ENCODE data around the gene PAX7.

PAX7 gene

DNA sequence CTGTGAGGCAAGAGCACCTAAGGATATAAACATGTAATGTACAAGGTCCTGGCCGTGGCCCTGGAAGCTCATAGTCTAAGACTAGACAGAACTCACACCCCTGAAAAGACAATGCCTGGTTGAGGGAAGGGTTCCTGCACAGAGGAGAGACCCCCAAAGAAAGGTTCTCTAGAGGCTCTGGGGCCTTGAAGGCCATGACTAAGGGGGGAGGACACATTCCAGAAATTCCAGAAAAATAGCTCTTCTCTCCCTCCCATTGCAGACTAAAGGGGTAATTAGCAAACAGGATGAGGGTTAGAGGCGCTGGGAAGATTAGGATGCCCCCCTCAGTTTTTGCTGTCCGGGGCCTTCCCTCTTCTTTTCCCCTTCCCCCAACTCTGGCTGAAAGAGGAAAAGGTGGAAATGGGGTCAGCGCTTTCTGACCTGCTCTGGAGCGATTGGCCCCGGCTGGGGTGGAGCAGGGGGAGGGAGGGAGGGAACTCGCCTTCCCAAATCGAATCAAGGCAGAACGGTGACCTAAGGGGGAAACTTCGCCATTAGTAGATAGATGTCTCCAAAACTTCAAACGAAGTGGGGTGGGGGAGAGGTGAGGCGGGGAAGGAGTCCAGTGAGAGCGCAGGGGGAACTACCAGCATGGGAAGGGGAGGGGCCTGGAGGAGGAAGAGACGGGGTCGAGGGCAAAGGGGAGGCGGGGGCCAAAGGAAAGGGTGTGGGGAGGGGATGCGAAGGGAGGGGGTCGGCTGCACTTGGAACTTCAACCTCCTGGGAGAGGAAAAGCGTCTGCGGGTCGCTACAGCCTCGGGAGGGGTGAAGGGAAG, 11.8 kb downstream of the PAX7 start:
- DNase-seq: no peak

DNA sequence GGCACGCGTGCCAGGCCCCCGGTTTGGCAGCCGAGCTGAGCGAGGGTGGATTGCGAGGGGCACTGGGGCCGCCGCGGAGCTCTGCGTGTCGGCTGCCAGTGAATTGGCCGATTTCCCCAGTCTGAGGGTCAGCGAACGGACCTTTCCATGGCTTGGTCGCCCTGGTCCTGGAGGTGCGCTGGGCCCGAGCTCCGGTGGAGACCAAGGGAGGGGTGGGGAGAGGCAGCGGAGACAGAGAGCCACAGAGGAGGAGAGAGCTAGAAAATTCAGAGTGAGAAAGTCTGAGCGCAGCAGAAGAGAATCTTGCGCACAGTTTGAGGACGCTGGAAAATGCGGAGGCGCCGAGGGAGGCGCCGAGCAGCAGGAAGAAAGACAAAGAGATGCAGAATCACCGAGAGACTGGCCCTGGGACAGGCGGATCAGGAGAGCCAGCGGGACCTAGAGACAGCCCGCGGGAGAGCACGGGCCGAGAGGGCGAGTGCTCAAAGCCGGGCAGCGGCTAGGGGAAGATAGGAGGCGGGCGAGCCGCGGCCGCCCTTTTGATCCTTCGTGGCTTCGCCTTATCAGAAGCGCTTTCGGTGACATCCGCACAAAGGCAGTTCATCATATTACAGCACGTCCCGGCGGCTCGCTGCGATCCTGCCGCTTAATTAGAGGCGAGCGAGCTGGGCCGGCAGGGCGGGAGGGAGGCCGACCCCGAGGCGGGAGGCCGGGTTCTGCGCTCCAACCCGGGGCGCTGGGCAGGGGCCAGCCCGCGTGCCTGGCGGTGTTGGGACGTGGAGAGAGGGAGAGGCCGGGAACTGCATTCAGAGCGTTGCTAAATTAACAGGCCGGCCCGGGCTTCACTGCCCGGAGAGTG, 12.7 kb downstream of the PAX7 start:
- no peak for DNase-seq

DNA sequence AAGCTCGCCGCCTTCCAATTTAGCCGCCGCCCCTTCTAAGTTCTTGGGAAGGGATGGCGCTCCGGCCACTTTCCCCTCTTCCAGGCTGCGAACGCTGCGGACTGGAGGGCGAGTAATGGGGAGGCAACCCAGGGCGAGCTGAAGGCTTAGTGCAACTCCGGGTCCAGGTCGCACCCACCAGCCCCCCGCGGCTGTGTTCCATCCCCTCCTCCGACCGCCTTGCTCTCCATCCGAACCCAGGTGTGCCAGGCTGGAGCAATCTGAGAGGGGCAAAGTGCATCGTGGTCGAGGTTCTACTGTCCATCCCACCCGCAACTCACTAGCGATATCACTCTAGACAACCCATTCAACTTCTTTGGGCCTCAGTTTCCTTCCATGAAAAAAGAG, 13.4 kb downstream of the PAX7 start:
- no peak for DNase-seq

DNA sequence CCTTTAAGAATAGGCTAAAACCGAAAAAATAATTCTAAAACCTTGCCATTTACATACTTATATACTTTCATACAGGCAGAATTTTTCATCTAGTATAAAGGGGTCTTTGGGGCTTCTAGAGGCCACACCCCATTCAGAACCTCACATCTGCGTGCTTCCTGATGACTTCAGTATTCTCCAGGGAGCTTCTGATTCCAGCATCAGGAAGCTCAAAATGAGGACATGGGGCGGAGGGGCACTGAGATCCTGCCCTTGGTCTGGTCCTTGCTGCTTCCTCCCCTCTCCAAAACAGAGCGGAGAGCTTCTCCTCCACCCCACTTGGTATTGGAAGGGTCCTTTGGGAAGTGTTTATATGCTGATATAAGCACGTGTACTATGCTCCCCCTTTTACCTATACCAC, 13.8 kb downstream of the PAX7 start:
- DNase-seq: no peak

DNA sequence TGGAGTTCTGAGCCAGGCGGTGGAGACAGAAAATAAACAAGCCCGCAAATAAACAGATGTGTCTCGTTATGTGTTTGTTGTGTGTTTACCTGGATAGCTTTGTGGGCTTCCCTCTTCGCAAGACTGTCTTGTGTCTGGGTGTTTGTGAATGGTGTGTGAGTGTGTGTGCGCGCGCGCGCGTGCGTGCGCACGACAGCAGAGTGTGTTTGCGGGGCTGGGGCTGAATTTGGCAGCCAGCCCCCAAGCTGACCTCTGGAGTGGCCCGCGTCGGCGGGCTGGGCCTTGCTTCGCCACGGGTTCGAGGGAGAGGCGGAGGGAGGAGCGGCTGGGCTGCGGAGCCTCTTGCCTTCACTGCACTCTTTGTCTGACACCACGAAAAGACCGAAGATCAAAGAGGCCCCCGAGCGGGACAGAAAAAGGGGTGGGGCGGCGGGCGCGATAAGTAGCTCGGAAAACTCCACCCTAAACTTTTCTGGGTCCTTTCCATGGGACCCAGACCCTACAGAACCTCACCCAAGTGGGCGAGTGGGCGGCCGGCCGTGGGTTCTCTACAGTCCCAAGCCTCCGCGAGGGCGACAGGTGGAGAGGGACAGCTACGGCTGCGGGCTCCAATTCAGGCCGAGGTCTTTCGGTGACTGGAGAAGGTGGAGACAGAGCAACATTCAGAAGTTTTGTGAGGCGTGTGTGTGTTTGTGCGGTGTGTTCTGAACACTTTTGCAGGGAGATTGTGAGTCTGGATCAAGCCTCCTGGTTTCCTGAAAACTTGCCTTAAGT, 14.5 kb downstream of the PAX7 start:
- no peak for DNase-seq

DNA sequence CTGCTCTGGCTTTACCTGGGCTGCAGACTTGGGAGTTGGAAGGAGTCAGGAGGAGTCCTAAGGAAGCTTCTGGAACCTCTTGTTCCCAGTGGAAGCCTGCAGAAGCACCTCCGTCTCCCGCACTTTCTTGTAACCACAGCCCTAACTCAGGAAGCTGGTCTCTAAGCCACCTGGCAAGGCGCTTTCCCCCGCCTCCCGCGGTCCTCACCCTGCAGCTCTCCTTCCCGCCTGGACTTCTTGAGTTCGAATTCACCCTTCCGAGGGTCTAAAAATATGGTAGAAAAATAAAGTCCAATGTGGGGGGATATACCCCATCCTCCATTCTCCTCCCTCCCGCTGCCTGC, 15.1 kb downstream of the PAX7 start:
- no peak for DNase-seq

DNA sequence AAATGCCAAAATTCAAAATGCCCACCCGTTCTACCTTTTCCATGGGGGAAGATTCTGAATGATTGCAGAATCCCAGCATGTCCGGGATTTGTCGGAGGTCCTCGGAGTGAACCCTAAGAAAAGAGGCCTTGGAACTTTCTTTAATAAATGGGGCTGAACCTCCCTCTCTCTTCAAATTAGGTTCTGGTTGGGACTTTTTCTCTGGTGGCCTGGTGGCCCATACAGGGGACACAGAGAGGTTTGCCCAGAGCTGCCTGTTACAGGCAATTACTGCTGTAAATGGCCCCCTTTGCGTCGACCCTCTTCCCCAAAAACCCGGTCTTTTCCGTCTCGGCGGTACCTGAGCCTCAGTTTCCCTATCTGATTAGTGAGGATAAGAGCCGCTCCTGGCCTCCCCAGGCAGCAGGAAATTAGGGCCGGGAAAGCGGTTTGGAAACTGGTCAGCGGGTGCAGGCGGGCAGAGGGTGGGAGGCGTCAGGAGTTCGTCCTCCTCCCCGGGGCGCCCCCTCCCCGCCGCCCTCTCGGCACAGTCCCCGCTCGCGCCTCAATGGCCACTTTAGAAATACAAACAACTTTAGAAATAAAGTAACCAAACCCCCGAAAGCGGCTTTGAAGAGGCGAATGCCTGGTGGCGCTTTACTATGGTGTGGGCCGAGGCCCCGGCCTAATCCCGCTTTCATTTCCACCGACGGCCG, 15.6 kb downstream of the PAX7 start:
- no peak for DNase-seq

DNA sequence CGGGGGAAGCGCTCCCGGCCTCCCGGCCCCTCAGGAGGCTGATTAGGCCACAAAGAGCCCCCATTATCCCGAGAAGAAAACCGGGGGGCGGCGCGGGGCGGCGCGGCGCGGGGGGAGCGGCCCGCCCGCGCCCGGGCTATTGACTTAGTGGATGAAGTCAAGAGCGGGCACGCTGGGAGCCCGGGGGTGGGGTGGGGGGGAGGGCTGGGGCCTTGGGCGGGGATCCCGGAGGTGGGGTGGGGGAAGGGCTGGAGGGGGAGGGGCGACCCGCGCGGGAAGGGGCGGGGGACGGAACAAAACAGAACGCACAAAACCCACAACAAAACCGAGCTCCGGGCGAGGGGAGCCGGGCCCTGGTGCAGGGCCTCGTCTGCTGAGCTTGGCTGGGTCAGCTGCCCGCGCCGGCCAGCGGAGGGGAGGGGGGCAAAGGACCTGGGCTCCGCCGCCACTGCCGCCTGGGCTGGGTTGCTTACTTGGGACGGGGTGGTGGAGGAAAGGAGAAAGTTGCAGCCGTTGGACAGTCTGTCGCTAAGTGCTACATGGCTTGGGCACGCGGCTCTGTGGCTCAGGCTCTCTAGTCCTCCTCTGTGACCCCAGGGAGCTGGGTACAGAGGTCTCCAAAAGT, 16.3 kb downstream of the PAX7 start:
- DNase-seq: no peak

DNA sequence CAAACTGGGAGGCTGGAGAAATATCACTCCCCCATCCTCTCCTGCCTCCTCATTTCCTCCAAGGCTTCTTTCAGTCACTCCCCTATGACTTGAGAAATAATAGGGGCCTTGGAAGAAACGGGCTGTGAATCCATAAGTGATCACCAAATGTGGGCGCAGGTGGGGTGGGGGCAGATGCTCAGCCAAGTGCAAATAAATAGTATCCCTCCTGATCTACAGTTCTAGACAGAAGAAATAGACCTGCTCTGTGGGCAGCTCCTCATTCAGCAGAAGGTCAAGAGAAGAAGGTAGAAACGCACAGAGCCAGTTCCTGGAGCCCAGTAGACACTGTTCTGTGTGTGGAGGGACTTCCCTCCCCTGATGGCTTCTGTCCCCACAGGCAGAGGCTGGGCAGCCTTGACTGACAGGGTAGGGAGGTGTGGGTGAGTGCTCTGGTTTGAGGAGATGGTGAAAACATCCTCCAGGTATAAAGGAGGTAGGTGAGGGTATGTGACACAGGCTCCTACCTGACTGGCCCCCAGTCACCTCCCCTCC, 17.1 kb downstream of the PAX7 start:
- DNase-seq: no peak

DNA sequence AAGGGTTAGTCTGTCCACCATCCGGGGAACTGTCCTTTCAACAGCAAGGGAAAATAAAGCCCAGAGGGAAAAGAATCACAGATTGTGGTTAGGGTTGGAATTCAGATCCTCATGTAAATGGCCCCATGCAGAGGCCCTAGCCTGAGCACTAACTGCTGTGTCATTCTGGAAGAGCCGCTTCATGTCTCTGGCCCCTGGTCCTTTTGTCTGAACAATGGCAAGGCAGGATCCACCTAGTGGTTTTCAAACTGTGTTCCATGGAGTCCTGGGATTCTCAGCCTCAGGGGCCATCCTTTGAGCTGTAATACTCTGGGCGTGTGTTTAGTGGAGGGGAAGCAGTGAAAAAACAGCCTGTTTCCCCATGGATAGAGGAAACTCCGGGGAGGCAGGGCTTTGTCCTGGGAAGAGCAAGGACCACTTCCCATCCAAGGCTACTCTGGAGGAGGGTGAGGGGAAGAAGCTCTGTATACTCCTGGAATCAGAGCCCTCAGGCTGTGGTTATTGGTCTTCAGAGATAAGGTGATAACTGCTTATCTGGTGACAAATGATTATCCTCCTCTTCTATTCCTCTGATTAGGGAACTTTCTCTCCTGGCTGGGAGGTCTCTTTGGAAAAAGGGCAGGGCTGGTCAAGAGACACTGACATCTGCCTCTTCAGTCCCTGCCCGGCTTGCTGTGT, 19.2 kb downstream of the PAX7 start:
- DNase-seq: no peak

DNA sequence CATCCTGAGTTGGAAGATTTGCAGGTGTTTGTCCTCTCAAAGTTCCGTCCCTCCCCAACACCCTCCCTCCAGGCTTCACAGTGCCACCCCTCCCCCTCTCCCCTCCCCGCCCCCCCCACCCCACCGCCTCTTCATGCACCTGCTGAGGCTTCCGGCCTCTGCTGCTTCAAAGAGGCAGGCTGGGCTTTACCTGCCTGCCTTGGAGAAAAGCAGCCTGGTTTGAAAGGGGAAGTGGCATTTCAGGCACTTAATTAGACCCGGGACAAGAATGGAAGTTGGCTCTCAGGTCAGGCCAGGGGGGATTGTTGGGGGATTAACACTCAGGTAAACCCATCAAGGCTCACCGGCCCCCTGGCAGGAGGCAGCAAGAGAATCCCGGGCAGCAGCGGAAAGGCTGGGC, 21.1 kb downstream of the PAX7 start:
- no peak for DNase-seq

DNA sequence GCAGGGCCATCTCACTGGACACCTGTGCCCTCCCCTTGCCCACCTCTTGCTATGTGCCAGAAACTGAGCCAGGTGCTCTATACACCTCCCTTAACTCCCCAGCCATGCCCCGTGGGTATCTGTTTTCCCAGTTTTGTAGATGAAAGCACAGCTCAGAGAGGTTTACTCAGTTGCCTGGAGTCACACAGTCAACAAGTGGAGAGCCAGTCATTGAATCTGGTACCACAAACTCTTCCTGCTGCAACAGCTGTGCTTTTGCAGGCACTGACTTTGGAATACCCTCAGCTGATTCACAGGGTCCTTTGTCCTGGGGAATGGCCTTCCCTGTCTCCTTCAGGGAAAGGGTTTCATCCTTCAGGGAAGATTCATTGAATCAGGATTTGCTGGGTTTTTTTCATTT, 22.1 kb downstream of the PAX7 start:
- no peak for DNase-seq

DNA sequence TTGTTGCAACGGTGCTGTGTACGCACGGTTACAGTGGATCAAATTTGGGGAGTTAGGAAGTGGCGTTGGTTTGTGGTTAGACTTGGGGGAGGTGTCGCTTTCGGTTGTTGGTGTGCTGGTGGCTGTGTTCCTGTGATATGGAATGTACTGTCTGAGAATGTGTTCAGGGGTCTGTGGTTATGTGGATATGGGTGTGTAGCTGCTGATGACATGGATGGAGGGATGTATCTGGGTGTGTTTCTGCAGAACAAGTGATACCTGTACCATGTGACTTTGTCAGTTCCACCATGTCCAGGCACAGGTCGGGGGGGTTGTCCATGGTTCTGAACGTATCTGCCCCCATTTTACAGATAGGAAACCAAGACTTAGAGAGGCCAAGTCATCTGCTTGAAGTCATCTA, 22.7 kb downstream of the PAX7 start:
- DNase-seq: no peak

DNA sequence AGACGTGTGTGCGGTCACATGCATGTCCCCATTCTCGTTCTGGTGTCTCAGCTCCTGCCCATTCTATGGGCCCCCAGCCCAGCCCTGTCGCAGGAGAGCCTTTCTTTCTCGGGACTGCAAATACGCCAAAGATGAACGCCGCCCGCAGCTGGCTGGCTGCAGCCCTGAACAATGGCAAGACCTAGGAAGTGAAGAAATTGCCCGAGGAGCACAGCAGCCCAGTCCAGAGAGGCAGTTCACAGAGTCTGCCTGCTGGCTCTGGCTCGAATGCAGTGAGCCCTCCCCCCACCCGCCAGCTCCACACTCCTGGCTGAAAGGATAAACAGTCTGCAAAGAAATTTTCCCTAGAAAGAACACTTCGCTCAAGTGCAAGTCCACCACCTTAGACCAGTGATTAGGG, 23.3 kb downstream of the PAX7 start:
- DNase-seq: no peak

DNA sequence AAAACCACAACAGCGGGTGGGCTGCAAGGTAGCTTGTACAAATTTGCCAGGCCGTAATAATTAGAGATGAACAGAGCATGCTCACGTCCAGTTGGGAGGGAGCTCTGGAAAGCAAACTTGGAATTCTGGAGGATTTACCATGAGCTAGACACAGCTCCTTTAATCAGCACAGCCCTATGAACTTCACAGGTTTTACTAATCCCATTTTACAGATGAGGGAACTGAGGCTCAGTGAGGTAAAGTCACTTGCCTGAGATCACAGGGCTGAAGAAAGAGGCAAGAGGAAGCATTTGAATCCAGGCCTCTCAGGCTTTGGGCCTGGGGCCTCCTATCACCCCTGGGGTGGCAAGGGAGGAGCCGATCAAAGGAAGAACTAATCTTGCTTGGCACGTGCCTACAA, 24.0 kb downstream of the PAX7 start:
- no peak for DNase-seq

DNA sequence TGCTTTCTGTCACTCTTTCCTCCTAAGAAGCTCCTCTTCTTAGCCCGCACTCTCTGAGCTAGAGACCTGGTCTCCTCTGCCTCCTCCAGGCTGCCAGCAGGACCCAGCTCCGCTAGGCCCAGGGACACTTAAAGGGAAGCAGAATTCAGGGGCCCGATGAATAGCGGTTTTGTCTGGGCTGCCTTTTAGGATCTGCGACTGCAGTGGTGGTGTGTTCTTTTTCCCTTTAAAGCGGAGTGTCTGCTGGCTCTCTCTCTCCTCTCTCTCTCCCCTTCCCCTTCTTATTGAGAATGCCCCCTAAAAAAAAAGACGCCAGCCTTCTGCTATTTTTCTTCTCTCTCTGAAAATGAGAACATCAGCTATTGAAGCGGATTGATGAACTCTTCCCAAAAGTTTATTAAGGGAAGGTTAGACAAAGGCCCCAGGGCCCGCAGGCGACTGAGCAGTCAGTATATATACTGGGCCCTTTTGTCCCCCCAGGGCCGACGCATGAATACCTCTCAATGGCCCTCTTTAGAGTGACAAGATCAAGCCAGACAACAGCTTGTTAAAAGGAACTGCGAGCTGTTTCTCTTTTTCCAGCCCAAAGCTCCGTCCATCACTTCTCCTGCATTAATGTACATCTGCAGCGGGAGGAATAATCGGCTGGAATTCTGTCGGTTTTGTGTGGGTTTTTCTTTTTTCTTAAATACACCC, 27.0 kb downstream of the PAX7 start:
- no peak for DNase-seq

DNA sequence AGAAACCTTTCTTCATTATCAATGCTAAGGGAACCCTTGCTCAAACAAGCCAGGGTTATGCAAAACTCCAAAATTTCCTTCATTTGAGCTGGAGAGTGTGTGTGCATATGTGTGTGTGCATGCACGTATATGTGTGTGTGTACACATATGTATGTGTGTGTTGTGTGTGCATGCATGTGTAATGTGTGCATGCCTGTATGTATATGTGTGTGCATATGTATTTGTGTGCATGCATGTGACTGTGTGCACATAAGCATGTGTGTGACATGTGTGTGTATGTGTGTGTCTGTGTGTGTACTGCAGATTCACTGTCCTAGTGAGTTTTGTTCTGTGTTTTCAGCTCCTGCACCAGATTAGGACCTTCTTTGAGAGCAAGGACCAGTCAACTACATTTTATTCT, 28.2 kb downstream of the PAX7 start:
- no peak for DNase-seq

DNA sequence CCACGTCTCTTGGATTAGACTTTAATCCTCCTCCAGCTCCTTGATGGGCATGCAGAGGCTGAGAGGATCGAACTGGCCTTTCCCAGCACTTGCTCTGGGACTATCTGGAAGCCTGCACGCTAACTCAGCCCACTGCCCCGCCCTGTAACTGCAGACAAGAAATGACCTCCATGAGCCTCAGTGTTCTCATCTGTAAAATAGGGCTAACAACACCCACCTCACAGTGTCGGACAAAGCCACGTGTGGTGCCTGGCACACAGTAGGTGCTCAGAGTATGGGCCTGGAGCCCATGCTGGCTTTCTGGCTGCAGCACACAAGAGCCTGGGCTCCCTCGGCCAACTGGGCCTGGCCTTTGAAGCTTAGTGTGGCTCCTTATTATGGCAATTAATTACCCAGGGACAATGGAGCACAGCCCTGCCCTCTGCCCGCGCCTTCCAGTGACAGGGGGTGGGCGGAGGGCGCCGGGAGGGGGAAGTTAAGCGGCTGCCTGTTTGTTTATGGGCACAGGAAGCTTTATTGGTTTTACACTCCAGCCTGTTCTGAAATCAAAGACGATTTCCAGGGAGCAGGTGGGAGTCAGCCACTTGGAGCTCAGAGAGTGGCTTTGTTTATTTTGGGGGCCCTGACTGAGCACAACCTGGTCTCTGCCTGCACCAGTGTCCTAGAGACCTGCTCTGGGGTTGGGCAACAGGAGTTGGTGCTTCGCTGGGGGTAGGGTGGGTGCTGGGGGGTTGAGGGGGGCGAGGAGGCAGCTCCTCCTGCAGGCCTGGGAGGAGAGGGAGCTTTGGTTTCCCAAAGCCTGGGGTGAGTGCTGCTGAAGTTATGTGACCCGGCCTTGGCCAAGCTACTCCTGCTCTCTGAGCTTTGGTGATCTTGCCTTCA, 31.0 kb downstream of the PAX7 start:
- no peak for DNase-seq

DNA sequence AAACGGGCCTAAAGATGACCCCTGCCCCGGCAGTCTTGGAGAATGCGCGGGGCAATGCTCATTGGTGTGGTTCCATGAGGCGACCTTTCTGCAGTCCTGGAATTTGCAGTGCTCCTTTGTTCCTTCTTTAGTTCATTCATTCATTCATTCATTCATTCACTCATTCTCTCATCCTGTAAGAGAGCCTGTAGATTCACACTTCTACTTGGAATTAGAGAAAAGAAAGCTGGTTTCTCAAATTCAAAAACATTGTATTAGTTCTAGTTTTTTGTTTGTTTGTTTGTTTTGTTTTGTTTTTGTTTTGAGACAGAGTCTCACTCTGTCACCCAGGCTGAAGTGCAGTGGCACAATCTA, 31.6 kb downstream of the PAX7 start:
- DNase-seq: no peak

DNA sequence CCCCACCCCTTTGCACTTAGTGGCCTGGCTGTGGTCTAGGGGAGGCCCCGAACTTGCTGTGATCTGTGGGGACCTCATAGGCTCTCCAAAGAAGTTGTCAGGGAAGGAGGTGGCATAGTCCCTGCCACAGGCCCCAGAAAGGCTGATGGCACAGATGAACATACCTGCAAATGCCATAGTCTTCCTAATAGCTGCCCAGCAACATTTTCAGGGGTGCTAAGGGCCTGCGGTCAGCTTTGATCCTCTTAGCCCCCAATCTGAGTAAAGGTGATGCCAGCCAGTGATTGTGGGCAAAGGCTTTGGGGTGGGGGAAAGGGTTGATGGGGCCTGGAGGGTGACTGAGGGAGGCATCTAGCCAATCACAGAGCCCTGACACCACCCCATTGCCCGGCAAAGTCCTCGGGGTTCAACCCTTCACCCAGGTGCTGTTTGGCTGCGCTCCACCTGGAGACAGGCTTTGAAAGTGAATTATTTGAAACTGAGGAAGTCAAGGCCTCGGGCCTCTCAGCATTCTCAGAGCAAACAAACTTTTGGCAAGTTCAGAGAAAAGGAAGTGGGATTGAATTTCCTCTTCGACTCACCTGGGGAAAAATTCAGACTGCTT, 35.8 kb downstream of the PAX7 start:
- DNase-seq: no peak

Data from NCI-H345 (cell line).